Heart left ventricle (tissue), 13 donors: Measurements from ENCODE around the gene CMBL.

ENCODE experiments used
- POLR2A ChIP-seq, 2 donors: fragments of 450-650 bp; IDR thresholded peaks; one replicate each; pipeline ENCODE4 v1.6.1; 2017; ENCODE audit warnings: antibody characterized with exemption in 2 of 2, mild to moderate bottlenecking in 2 of 2, moderate library complexity in 2 of 2
- TF ChIP-seq, protein P1 (sequence below), 12 donors: fragments of 200-600 bp; sonication (generic) in 4 of 12; IDR thresholded peaks; one replicate each; pipeline versions ENCODE4 v1.5.0 to v1.8.0; 2018 to 2022; ENCODE audit warnings: antibody characterized with exemption in 12 of 12, mild to moderate bottlenecking in 5 of 12
- donor health status: ischemic (EF 13 %, LVEDD 7.1; RV severe dilation, severe dysfunction).
- donor health status: DM: no; HTN: yes; CAD: no.
- donor health status: DM: no; HTN: no; CAD: no.
- donor health status: ischemic (EF 25% LVEDD 6.9; RV normal size, moderate dysfunction).
- donor health status: ischemic (EF 25% LVEDD 5.7; RV mildly dilated, moderate dysfunction).
- donor health status: ischemic (EF 35%, LVEDD 5.7; RV mildly dilated, moderate dysfunction).
- donor health status: nonischemic (EF 11% LVEDD 7.7; RV severe dilation, severe dysfunction).
- donor health status: DM: yes; HTN: yes; CAD: no.
- donor health status: PGD.
- donor health status: ischemic (EF 29% LVEDD 5.4; RV normal size, mild dysfunction).
- donor health status: nonischemic (EF 23%, LVEDD 6.1; RV moderate dilation, normal function).

DNA sequence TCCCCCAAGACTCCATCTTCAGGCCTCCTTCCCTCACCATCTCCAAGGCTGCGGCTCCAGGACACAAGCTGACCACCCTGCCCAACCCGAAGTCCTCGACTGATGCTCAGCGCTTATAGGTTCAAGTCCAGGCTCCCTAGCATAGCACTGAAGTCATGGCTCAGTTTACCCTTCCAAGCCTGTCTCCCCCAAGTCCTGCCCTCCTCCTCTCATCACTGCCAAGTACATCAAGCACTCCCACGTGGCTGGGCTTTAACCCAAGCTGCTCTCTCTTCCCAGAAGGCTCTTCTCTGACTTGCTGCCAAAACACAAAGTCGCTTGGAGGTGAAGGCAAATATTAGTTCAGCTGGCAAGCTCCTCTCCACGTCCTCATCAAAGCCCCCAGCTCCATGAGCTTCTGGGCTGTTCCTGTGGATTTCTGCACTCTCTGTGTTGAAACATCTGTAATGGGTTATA is 23.7 kb upstream of the CMBL start:
- TF ChIP-seq, protein P1, sequence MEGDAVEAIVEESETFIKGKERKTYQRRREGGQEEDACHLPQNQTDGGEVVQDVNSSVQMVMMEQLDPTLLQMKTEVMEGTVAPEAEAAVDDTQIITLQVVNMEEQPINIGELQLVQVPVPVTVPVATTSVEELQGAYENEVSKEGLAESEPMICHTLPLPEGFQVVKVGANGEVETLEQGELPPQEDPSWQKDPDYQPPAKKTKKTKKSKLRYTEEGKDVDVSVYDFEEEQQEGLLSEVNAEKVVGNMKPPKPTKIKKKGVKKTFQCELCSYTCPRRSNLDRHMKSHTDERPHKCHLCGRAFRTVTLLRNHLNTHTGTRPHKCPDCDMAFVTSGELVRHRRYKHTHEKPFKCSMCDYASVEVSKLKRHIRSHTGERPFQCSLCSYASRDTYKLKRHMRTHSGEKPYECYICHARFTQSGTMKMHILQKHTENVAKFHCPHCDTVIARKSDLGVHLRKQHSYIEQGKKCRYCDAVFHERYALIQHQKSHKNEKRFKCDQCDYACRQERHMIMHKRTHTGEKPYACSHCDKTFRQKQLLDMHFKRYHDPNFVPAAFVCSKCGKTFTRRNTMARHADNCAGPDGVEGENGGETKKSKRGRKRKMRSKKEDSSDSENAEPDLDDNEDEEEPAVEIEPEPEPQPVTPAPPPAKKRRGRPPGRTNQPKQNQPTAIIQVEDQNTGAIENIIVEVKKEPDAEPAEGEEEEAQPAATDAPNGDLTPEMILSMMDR (IDR thresholded peaks at IDR 0.05) = no peak
- no peak for TF ChIP-seq POLR2A (IDR thresholded peaks at IDR 0.05)
